H1 (cell line): ENCODE data around the gene AOAH. TPM values are rescaled to one million over a fixed set of nuclear protein-coding genes. Genes with fewer than 3 reads are reported as not detected.

Experiments used
- CTCF ChIA-PET: fragments of 300-600 bp; sonication (Branson Sonifier 250); formaldehyde crosslinking; loops from one replicate; lab custom pipeline; 2021; ENCODE audit not compliant: partially characterized antibody; lab: Charles Lee
- POLR2A ChIA-PET: fragments of 300-600 bp; sonication (Branson Sonifier 250); formaldehyde crosslinking; loops from one replicate; lab custom pipeline; 2021; ENCODE audit warnings: inconsistent platforms; ENCODE audit not compliant: partially characterized antibody; lab: Charles Lee
- DNase-seq, 2 experiments: peaks; one replicate each; pipeline versions ENCODE4 v3.0.0 to v3.0.0-alpha.2; 2010 to 2022; ENCODE audit warnings: low spot score in 2 of 2, low read depth in 1 of 2, mixed read lengths in 1 of 2
- FAIRE-seq: peaks from 2 replicates; lab custom pipeline; 2011; peaks lifted over from hg19 to GRCh38; lab: Jason Lieb, UNC
- H2AFZ ChIP-seq: 2 replicates; pipeline ENCODE4 v1.8.1; 2012; ENCODE audit warnings: low read length, inconsistent platforms
- H2AK5ac ChIP-seq: 2 replicates; pipeline ENCODE4 v1.6.1; 2013; ENCODE audit warnings: low read depth, low read length
- H2BK120ac ChIP-seq: replicated peaks from 2 replicates; pipeline ENCODE3; 2013; ENCODE audit warnings: low read depth, low read length, inconsistent platforms
- H2BK12ac ChIP-seq: 2 replicates; pipeline ENCODE4 v1.6.1; 2013; ENCODE audit warnings: low read depth, low read length
- H2BK15ac ChIP-seq: 2 replicates; pipeline ENCODE4 v1.6.1; 2013; ENCODE audit warnings: low read length
- H2BK20ac ChIP-seq: 2 replicates; pipeline ENCODE4 v1.6.1; 2013; ENCODE audit warnings: low read length
- H2BK5ac ChIP-seq: 2 replicates; pipeline ENCODE4 v1.6.1; 2013; ENCODE audit warnings: low read depth, low read length
- H3K14ac ChIP-seq: 2 replicates; pipeline ENCODE4 v1.6.1; 2013; ENCODE audit warnings: inconsistent platforms; ENCODE audit not compliant: insufficient read length
- H3K18ac ChIP-seq: 2 replicates; pipeline ENCODE4 v1.6.1; 2013; ENCODE audit warnings: low read length; ENCODE audit errors: extremely low read depth
- H3K23ac ChIP-seq: 2 replicates; pipeline ENCODE4 v1.6.1; 2013; ENCODE audit warnings: inconsistent platforms; ENCODE audit not compliant: insufficient read length
- H3K23me2 ChIP-seq: 2 replicates; pipeline ENCODE4 v1.6.1; 2013; ENCODE audit warnings: low read depth, low read length
- H3K27ac ChIP-seq: 2 replicates; pipeline ENCODE4 v1.6.1; 2011; ENCODE audit warnings: low read depth, low read length, inconsistent platforms
- H3K27me3 ChIP-seq, 4 experiments: replicated peaks in 1 of 4; 1 replicate in 1 of 4; 2 replicates in 3 of 4; pipeline versions ENCODE4 v1.6.1 to v1.8.1; 2011 to 2013; ENCODE audit warnings: low read length in 3 of 4, mild to moderate bottlenecking in 3 of 4, inconsistent platforms in 2 of 4, mixed read lengths in 2 of 4, moderate library complexity in 1 of 4; ENCODE audit not compliant: control insufficient read depth in 3 of 4, insufficient read depth in 3 of 4; ENCODE audit errors: extremely low read depth in 1 of 4
- H3K36me3 ChIP-seq, 4 experiments: 2 replicates each; pipeline versions ENCODE4 v1.6.1 to v1.8.1; 2011 to 2013; ENCODE audit warnings: mild to moderate bottlenecking in 4 of 4, low read length in 3 of 4, moderate library complexity in 2 of 4, control low read depth in 1 of 4, inconsistent platforms in 1 of 4; ENCODE audit not compliant: insufficient read depth in 4 of 4, control insufficient read depth in 2 of 4
- H3K4ac ChIP-seq: replicated peaks from 2 replicates; pipeline ENCODE3; 2013; ENCODE audit warnings: low read length, low read depth, mixed read lengths, inconsistent platforms; ENCODE audit not compliant: insufficient read length
- H3K4me1 ChIP-seq, 4 experiments: replicated peaks in 1 of 4; 1 replicate in 1 of 4; 2 replicates in 3 of 4; pipeline versions ENCODE4 v1.6.1 to v1.8.1; 2011 to 2013; ENCODE audit warnings: low read length in 3 of 4, inconsistent platforms in 2 of 4, mixed read lengths in 1 of 4; ENCODE audit not compliant: insufficient read depth in 4 of 4, control insufficient read depth in 3 of 4
- H3K4me2 ChIP-seq, 2 experiments: 2 replicates each; pipeline versions ENCODE4 v1.6.1 to v1.8.1; 2011 to 2013; ENCODE audit warnings: low read depth in 2 of 2, low read length in 2 of 2, control low read depth in 1 of 2, inconsistent platforms in 1 of 2, mild to moderate bottlenecking in 1 of 2; ENCODE audit not compliant: insufficient read depth in 1 of 2
- H3K4me3 ChIP-seq, 4 experiments: fragments of 200-600, 300-600 bp in 1 of 4; sonication (generic), shearing (Covaris generic), sonication (Bioruptor Twin) in 1 of 4; 2 replicates each; pipeline versions ENCODE4 v1.5.1 to v1.8.1; 2011 to 2016; ENCODE audit warnings: low read length in 4 of 4, low read depth in 3 of 4, control low read depth in 2 of 4, inconsistent platforms in 2 of 4, mild to moderate bottlenecking in 2 of 4, mixed read lengths in 1 of 4, moderate library complexity in 1 of 4; ENCODE audit not compliant: insufficient read depth in 2 of 4; ENCODE audit errors: extremely low read depth in 1 of 4
- H3K56ac ChIP-seq: replicated peaks from 2 replicates; pipeline ENCODE3; 2013; ENCODE audit warnings: low read depth, mild to moderate bottlenecking, mixed read lengths, low read length, inconsistent platforms; ENCODE audit not compliant: insufficient read length
- H3K79me1 ChIP-seq: 2 replicates; pipeline ENCODE4 v1.6.1; 2013; ENCODE audit warnings: low read depth, low read length, control low read depth
- H3K79me2 ChIP-seq, 2 experiments: 2 replicates each; pipeline versions ENCODE4 v1.6.1 to v1.8.1; 2012 to 2013; ENCODE audit warnings: low read length in 2 of 2, mild to moderate bottlenecking in 2 of 2, inconsistent platforms in 1 of 2; ENCODE audit not compliant: insufficient read depth in 2 of 2, control insufficient read depth in 1 of 2
- H3K9ac ChIP-seq, 4 experiments: replicated peaks in 1 of 4; 1 replicate in 1 of 4; 2 replicates in 3 of 4; pipeline versions ENCODE4 v1.6.1 to v1.8.1; 2011 to 2013; ENCODE audit warnings: low read depth in 3 of 4, low read length in 3 of 4, control low read depth in 2 of 4, mild to moderate bottlenecking in 2 of 4, moderate library complexity in 2 of 4, inconsistent platforms in 1 of 4; ENCODE audit errors: extremely low read depth in 1 of 4
- H3K9me3 ChIP-seq, 2 experiments: 2 replicates each; pipeline versions ENCODE4 v1.6.1 to v1.8.1; 2012 to 2013; ENCODE audit warnings: mild to moderate bottlenecking in 2 of 2, moderate library complexity in 2 of 2, control low read depth in 1 of 2, inconsistent platforms in 1 of 2, low read depth in 1 of 2, low read length in 1 of 2, mixed read lengths in 1 of 2; ENCODE audit not compliant: insufficient read depth in 2 of 2
- H4K20me1 ChIP-seq, 2 experiments: replicated peaks in 1 of 2; 2 replicates each; pipeline versions ENCODE3 to v1.8.1; 2011 to 2013; ENCODE audit warnings: inconsistent platforms in 2 of 2, low read length in 2 of 2, mild to moderate bottlenecking in 1 of 2; ENCODE audit not compliant: insufficient read depth in 2 of 2, control insufficient read depth in 1 of 2
- H4K5ac ChIP-seq: 2 replicates; pipeline ENCODE4 v1.6.1; 2013; ENCODE audit warnings: low read length, low read depth, mixed read lengths, inconsistent platforms; ENCODE audit not compliant: insufficient read length
- H4K8ac ChIP-seq: 2 replicates; pipeline ENCODE4 v1.8.0; 2013; ENCODE audit warnings: mild to moderate bottlenecking, moderate library complexity, low read length, inconsistent platforms; ENCODE audit not compliant: insufficient read depth; ENCODE audit errors: extremely low read depth
- H4K91ac ChIP-seq: replicated peaks from 2 replicates; pipeline ENCODE3; 2013; ENCODE audit warnings: low read length, mixed read lengths, inconsistent platforms; ENCODE audit not compliant: insufficient read length
- BACH1 ChIP-seq: IDR thresholded peaks from 2 replicates; pipeline ENCODE4 v1.6.1; 2012; ENCODE audit warnings: low read length, improper control_type of control experiment
- CEBPB ChIP-seq: IDR thresholded peaks from 2 replicates; pipeline ENCODE4 v1.6.1; 2012; ENCODE audit warnings: low read depth, low read length
- JUND ChIP-seq: IDR thresholded peaks from 2 replicates; pipeline ENCODE4 v1.6.1; 2011; ENCODE audit warnings: mild to moderate bottlenecking, improper control_type of control experiment, low read length
- PHF8 ChIP-seq: fragments of 200-600 bp; sonication (generic); conservative IDR thresholded peaks from 2 replicates; pipeline ENCODE4 v1.7.1; 2012; ENCODE audit warnings: low read depth, mild to moderate bottlenecking, inconsistent platforms, low read length, moderate library complexity
- POLR2AphosphoS5 ChIP-seq: IDR thresholded peaks from 2 replicates; pipeline ENCODE4 v1.6.1; 2011; ENCODE audit warnings: low read depth, low read length
- POU5F1 ChIP-seq: IDR thresholded peaks from 2 replicates; pipeline ENCODE4 v1.6.1; 2011; ENCODE audit warnings: low read depth, mild to moderate bottlenecking, low read length, moderate library complexity
- RAD21 ChIP-seq, 2 experiments: IDR thresholded peaks in 1 of 2; conservative IDR thresholded peaks in 1 of 2; 2 replicates each; pipeline ENCODE4 v1.6.1; 2011; ENCODE audit warnings: low read depth in 2 of 2, low read length in 2 of 2, improper control_type of control experiment in 1 of 2, inconsistent platforms in 1 of 2, mild to moderate bottlenecking in 1 of 2, moderate library complexity in 1 of 2
- RBBP5 ChIP-seq: IDR thresholded peaks from 2 replicates; pipeline ENCODE4 v1.7.1; 2012; ENCODE audit warnings: low read depth, mild to moderate bottlenecking, inconsistent platforms, low read length, moderate library complexity, borderline replicate concordance
- SIRT6 ChIP-seq: IDR thresholded peaks from one replicate; pipeline ENCODE4 v1.7.1; 2012; ENCODE audit warnings: low read length, inconsistent platforms
- SP2 ChIP-seq: IDR thresholded peaks from 2 replicates; pipeline ENCODE4 v1.6.1; 2012; ENCODE audit warnings: mild to moderate bottlenecking, low read length, inconsistent platforms
- SRF ChIP-seq: IDR thresholded peaks from 2 replicates; pipeline ENCODE4 v1.6.1; 2011; ENCODE audit warnings: mild to moderate bottlenecking, low read depth, low read length, moderate library complexity
- TAF1 ChIP-seq: IDR thresholded peaks from 2 replicates; pipeline ENCODE4 v1.6.1; 2011; ENCODE audit warnings: mild to moderate bottlenecking, low read depth, low read length
- YY1 ChIP-seq: IDR thresholded peaks from 2 replicates; pipeline ENCODE4 v1.6.1; 2011; ENCODE audit warnings: low read depth, mild to moderate bottlenecking, low read length
- WGBS, 2 experiments: shearing (Covaris generic) in 1 of 2; methylation state at CpG; one replicate each; pipeline versions ENCODE4 v1.1.6 to v1.1.7; 2013 to 2015; ENCODE audit warnings: low lambda C conversion rate in 2 of 2, mixed read lengths in 2 of 2, inconsistent platforms in 1 of 2, low coverage in 1 of 2, missing lambda C conversion rate in 1 of 2; ENCODE audit not compliant: insufficient replicate concordance in 2 of 2, insufficient coverage in 1 of 2, insufficient read length in 1 of 2; ENCODE audit errors: extremely low coverage in 1 of 2, missing lambda C conversion rate in 1 of 2; 5-methylcytosine and 5-hydroxymethylcytosine counted together
- polyA plus RNA-seq, 7 experiments: library from polyadenylated mRNA; depleted of rRNA in 3 of 7; stranded (reverse) in 5 of 7; unstranded in 2 of 7; fragments of >200 nt in 5 of 7; fragments of 200-250 nt in 2 of 7; gene quantifications; 1 replicate in 5 of 7; 2 replicates in 1 of 7; 4 replicates in 1 of 7; pipeline versions ENCODE4 v1.2.1 to v1.2.3, GENCODE V29; 2011 to 2013; ENCODE audit warnings: missing spikeins in 2 of 7, mixed read lengths in 2 of 7
- total RNA-seq: library from RNA; stranded (reverse); fragmentation: NEBNext Ultra II Directional; extraction: Animal tissue kit (Norgen Biotek cat#: 25700); gene quantifications from 2 replicates; pipeline ENCODE4 v1.2.1, GENCODE V29; 2021
- TF ChIP-seq, protein P1 (sequence below): IDR thresholded peaks from 2 replicates; pipeline ENCODE4 v1.6.1; 2012; ENCODE audit warnings: inconsistent platforms

Gene AOAH
- total and polyA plus RNA-seq, 2 of the 8 experiments (the other 6 are each of a cell fraction or from before 2014, with no cell fraction given), result 0.08 TPM; not detected in 1

DNA sequence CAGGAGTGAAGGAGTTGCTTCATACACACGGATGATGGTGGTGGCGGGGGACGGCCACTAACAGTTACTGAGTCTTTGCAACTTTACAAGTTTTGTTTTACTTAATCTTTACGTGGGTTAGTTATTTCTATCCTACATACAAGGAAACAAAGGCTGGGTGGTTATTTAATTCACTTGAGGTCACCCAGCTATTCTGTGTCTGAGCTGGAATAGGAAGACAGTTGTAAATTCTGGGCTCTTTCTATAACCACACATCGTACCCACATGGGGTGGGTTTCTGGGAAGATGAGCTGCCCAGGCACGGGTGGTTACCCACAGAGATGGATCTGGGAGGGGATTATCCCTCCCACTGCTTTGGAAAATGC, 196.8 kb downstream of the AOAH start:
- Histone ChIP-seq H3K4me1 (peaks cover 0 to 4% (median 0%) of the 10 kb centered on the region in 4 experiments; a peak in 1 of 7 replicates), H3K79me2 (no peaks in the 10 kb centered on the region), H3K27ac (no peak overlapping the region), H3K23ac (no peak overlapping the region), H2AK5ac (no peak overlapping the region), H3K9ac (no peak overlapping the region), H4K5ac (no peak overlapping the region), H3K4me3 (no peak overlapping the region), H3K36me3 (no peaks in the 10 kb centered on the region), H4K20me1 (no peaks in the 10 kb centered on the region), H3K27me3 (no peaks in the 10 kb centered on the region), H2BK15ac (no peak overlapping the region), H3K79me1 (no peaks in the 10 kb centered on the region), H4K91ac (no peak overlapping the region), H3K56ac (no peak overlapping the region), H3K18ac (no peak overlapping the region), H3K4ac (no peak overlapping the region), H4K8ac (no peak overlapping the region), H2BK5ac (no peak overlapping the region), H2BK120ac (no peak overlapping the region), H3K9me3 (no peaks in the 10 kb centered on the region), H2AFZ (no peak overlapping the region)
- CTCF ChIA-PET, result interaction anchor here (0.7 to 1.8 kb wide), 5 partner anchors 17 to 261 kb away, joined by 3 to 12 read pairs (median 4); no protein-coding TSS in a partner anchor
- no peak for DNase-seq
- POLR2A ChIA-PET, result no interaction called here
- FAIRE-seq, result no peak
- TF ChIP-seq YY1 (no peak), JUND (no peak), SIRT6 (no peak), POLR2AphosphoS5 (no peak), RBBP5 (no peak), SRF (no peak), RAD21 (IDR thresholded peaks at IDR 0.05 in 1 of 2, conservative IDR thresholded peaks at IDR 0.05 in 1 of 2; ENCODE audit: low read depth in 2 of 2, low read length in 2 of 2) (no peak), CEBPB (no peak), PHF8 (no peak), SP2 (no peak), TAF1 (no peak), BACH1 (no peak), POU5F1 (no peak)
- TF ChIP-seq, protein P1, sequence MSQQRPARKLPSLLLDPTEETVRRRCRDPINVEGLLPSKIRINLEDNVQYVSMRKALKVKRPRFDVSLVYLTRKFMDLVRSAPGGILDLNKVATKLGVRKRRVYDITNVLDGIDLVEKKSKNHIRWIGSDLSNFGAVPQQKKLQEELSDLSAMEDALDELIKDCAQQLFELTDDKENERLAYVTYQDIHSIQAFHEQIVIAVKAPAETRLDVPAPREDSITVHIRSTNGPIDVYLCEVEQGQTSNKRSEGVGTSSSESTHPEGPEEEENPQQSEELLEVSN, result no peak
- TF ChIP-seq, all 59 proteins: peak for 0
- H3K4me2 ChIP-seq, result no peak overlapping the region
- H3K14ac ChIP-seq, result no peak overlapping the region
- H2BK12ac ChIP-seq, result no peak overlapping the region
- no peaks in the 10 kb centered on the region for H3K23me2 ChIP-seq
- WGBS, 2 experiments, result 91% methylated on average over 6 of the region's 6 CpGs; no CpG with 5 or more reads in 1 of the 2 experiments
- H2BK20ac ChIP-seq, result no peak overlapping the region
